CD4-positive, alpha-beta T cell treated with Interleukin-15 for 4 hours (primary cell): Measurements from ENCODE around the gene SIGLEC15.
A peak's percentile ranks its signal among the peaks of the same experiment; 100 is the strongest.
"Not testable (repeated sequence)": the region's sequence is repeated elsewhere in the genome, so short reads cannot be mapped to it uniquely, and the experiment has no call there.

Source experiments
- DNase-seq: peaks from one replicate; pipeline ENCODE4 v3.0.0-alpha.2; 2020; ENCODE audit warnings: low spot score

Gene SIGLEC15

GRCh38 chr18:45820106-45820745 lies 5.2 kb upstream of the SIGLEC15 start:
- DNase-seq: no peak

GRCh38 chr18:45821026-45821425 lies 4.4 kb upstream of the SIGLEC15 start:
- no peak for DNase-seq

- DNase-seq: no peak
Observed at GRCh38 chr18:45821711-45822110, 3.8 kb upstream of the SIGLEC15 start.

- DNase-seq: no peak
Observed at GRCh38 chr18:45826084-45826483, 609 bp downstream of the SIGLEC15 start.

GRCh38 chr18:45826716-45827115 lies 1.2 kb downstream of the SIGLEC15 start:
- DNase-seq: not testable (repeated sequence)

GRCh38 chr18:45828917-45829811 lies 3.7 kb downstream of the SIGLEC15 start:
- no peak for DNase-seq

- DNase-seq: no peak
Observed at GRCh38 chr18:45829855-45830254, 4.4 kb downstream of the SIGLEC15 start.

GRCh38 chr18:45830917-45831316 lies 5.4 kb downstream of the SIGLEC15 start:
- DNase-seq: no peak

- no peak for DNase-seq
Observed at GRCh38 chr18:45833846-45834245, 8.4 kb downstream of the SIGLEC15 start.

GRCh38 chr18:45834306-45834705 lies 8.8 kb downstream of the SIGLEC15 start:
- no peak for DNase-seq

GRCh38 chr18:45835057-45835636 lies 9.7 kb downstream of the SIGLEC15 start:
- DNase-seq: no peak

GRCh38 chr18:45836242-45837205 lies 11.0 kb downstream of the SIGLEC15 start:
- DNase-seq: no peak

- DNase-seq: peak; percentile 21
Observed at GRCh38 chr18:45837283-45838070, 12.0 kb downstream of the SIGLEC15 start.

- no peak for DNase-seq
Observed at GRCh38 chr18:45838302-45839070, 13.0 kb downstream of the SIGLEC15 start.

- peak; percentile 28 for DNase-seq
Observed at GRCh38 chr18:45839414-45840395, 14.2 kb downstream of the SIGLEC15 start.

GRCh38 chr18:45841060-45841764 lies 15.7 kb downstream of the SIGLEC15 start:
- DNase-seq: no peak

GRCh38 chr18:45841765-45842442 lies 16.4 kb downstream of the SIGLEC15 start:
- no peak for DNase-seq

- DNase-seq: no peak
Observed at GRCh38 chr18:45843019-45843418, 17.5 kb downstream of the SIGLEC15 start.
